Fibroblast of lung (primary cell): Measurements from ENCODE around the gene SNAI3.
A peak's percentile ranks its signal among the peaks of the same experiment; 100 is the strongest.

Experiments used
- CTCF ChIP-seq, 2 donors: IDR thresholded peaks in 1 of 2; conservative IDR thresholded peaks in 1 of 2; 1 replicate in 1 of 2; 2 replicates in 1 of 2; pipeline ENCODE4 v1.5.1; 2011 to 2012; ENCODE audit warnings: low read length in 2 of 2, control low read depth in 1 of 2, inconsistent platforms in 1 of 2, low read depth in 1 of 2, mild to moderate bottlenecking in 1 of 2
- EZH2 ChIP-seq: IDR thresholded peaks from 2 replicates; pipeline ENCODE4 v1.5.1; 2012; ENCODE audit warnings: low read length, control low read depth, mild to moderate bottlenecking; ENCODE audit errors: missing control alignments

- peak; percentile 76 for TF ChIP-seq EZH2
- no peak for TF ChIP-seq CTCF (conservative IDR thresholded peaks at IDR 0.05 in 1 of 2, IDR thresholded peaks at IDR 0.05 in 1 of 2; ENCODE audit: low read depth in 1 of 2, low read length in 2 of 2)
Observed at GRCh38 chr16:88639231-88640038, 46.9 kb downstream of the SNAI3 start.
